Activated CD4-positive, alpha-beta T cell treated with anti-CD3 and anti-CD28 coated beads, Interleukin-2, Interleukin-6, amounts not matched to agents 100 ng/mL and 50 ng/mL, durations not matched to agents 16 hours and 8 hours (primary cell): ENCODE measurements around the gene LCP2.
"Not testable (repeated sequence)": the region's sequence is repeated elsewhere in the genome, so short reads cannot be mapped to it uniquely, and the experiment has no call there.

ENCODE experiments used
- DNase-seq: peaks from one replicate; pipeline ENCODE4 v3.0.0-alpha.2; 2020

LCP2 gene

GRCh38 chr5:170269579-170269978, 28.0 kb downstream of the LCP2 start:
- DNase-seq: peak; percentile 87

GRCh38 chr5:170268884-170269283, 28.7 kb downstream of the LCP2 start:
- no peak for DNase-seq

GRCh38 chr5:170268153-170268689, 29.4 kb downstream of the LCP2 start:
- DNase-seq: no peak

GRCh38 chr5:170267431-170268152, 30.0 kb downstream of the LCP2 start:
- peak; percentile 88 for DNase-seq

- peak; percentile 57 for DNase-seq
Observed at GRCh38 chr5:170266570-170267381, 30.8 kb downstream of the LCP2 start.

- DNase-seq: no peak
Observed at GRCh38 chr5:170265522-170265921, 32.1 kb downstream of the LCP2 start.

- DNase-seq: no peak
Observed at GRCh38 chr5:170263906-170264305, 33.7 kb downstream of the LCP2 start.

GRCh38 chr5:170262061-170263045, 35.2 kb downstream of the LCP2 start:
- DNase-seq: no peak

- DNase-seq: no peak
Observed at GRCh38 chr5:170261528-170262043, 36.0 kb downstream of the LCP2 start.

- DNase-seq: no peak
Observed at GRCh38 chr5:170257370-170257769, 40.2 kb downstream of the LCP2 start.

- DNase-seq: no peak
Observed at GRCh38 chr5:170256571-170256970, 41.0 kb downstream of the LCP2 start.

GRCh38 chr5:170254056-170254455, 43.5 kb downstream of the LCP2 start:
- DNase-seq: peak; percentile 78

- no peak for DNase-seq
Observed at GRCh38 chr5:170252720-170253350, 44.7 kb downstream of the LCP2 start.

GRCh38 chr5:170252109-170252508, 45.5 kb downstream of the LCP2 start:
- no peak for DNase-seq

- DNase-seq: no peak
Observed at GRCh38 chr5:170251462-170251861, 46.1 kb downstream of the LCP2 start.

- no peak for DNase-seq
Observed at GRCh38 chr5:170250810-170251317, 46.7 kb downstream of the LCP2 start.

- no peak for DNase-seq
Observed at GRCh38 chr5:170249355-170249754, 48.2 kb downstream of the LCP2 start.

- not testable (repeated sequence) for DNase-seq
Observed at GRCh38 chr5:170248931-170249227, 48.7 kb downstream of the LCP2 start.

GRCh38 chr5:170248172-170248930, 49.2 kb downstream of the LCP2 start:
- DNase-seq: no peak

GRCh38 chr5:170247363-170247762, 50.2 kb downstream of the LCP2 start:
- DNase-seq: no peak
